ENCODE data around the gene CD79B. TPM values are rescaled to one million over a fixed set of nuclear protein-coding genes. Genes with fewer than 3 reads are reported as not detected.

The CD79B gene
- total RNA-seq, 4 donors from 2014 or later: 0.29 to 13.4 (median 4.9) TPM

GRCh38 chr17:63967953-63968352 lies 35.8 kb upstream of the CD79B start:
- TF ChIP-seq, protein P1, sequence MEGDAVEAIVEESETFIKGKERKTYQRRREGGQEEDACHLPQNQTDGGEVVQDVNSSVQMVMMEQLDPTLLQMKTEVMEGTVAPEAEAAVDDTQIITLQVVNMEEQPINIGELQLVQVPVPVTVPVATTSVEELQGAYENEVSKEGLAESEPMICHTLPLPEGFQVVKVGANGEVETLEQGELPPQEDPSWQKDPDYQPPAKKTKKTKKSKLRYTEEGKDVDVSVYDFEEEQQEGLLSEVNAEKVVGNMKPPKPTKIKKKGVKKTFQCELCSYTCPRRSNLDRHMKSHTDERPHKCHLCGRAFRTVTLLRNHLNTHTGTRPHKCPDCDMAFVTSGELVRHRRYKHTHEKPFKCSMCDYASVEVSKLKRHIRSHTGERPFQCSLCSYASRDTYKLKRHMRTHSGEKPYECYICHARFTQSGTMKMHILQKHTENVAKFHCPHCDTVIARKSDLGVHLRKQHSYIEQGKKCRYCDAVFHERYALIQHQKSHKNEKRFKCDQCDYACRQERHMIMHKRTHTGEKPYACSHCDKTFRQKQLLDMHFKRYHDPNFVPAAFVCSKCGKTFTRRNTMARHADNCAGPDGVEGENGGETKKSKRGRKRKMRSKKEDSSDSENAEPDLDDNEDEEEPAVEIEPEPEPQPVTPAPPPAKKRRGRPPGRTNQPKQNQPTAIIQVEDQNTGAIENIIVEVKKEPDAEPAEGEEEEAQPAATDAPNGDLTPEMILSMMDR (IDR thresholded peaks at IDR 0.05): no peak
- no peak for TF ChIP-seq POLR2A (IDR thresholded peaks at IDR 0.05)
- Histone ChIP-seq H3K36me3 (no peaks in the 10 kb centered on the region), H3K4me3 (no peak overlapping the region), H3K27me3 (no peaks in the 10 kb centered on the region), H3K27ac (no peak overlapping the region), H3K4me1 (no peaks in the 10 kb centered on the region), H3K9me3 (no peaks in the 10 kb centered on the region)
- intact Hi-C loops (cut with DNase I; ENCODE audit: low total_unique reads): no loop called here
- no peak for DNase-seq

- Histone ChIP-seq H3K4me3 (no peak overlapping the region), H3K27me3 (no peaks in the 10 kb centered on the region), H3K36me3 (no peaks in the 10 kb centered on the region), H3K27ac (no peak overlapping the region), H3K4me1 (no peaks in the 10 kb centered on the region), H3K9me3 (no peaks in the 10 kb centered on the region)
- intact Hi-C loops (cut with DNase I; ENCODE audit: low total_unique reads): no loop called here
- TF ChIP-seq, protein P1 (IDR thresholded peaks at IDR 0.05): no peak
- no peak for TF ChIP-seq POLR2A (IDR thresholded peaks at IDR 0.05)
- DNase-seq: no peak
Measured at GRCh38 chr17:63966646-63967264, 34.6 kb upstream of the CD79B start.

GRCh38 chr17:63963123-63963522 lies 31.0 kb upstream of the CD79B start:
- H3K27ac ChIP-seq: peak overlapping the region; percentile 61 to 63
- intact Hi-C loops (cut with DNase I; ENCODE audit: low total_unique reads): no loop called here

GRCh38 chr17:63962298-63962744 lies 30.2 kb upstream of the CD79B start:
- Histone ChIP-seq H3K9me3 (no peaks in the 10 kb centered on the region), H3K27me3 (no peaks in the 10 kb centered on the region), H3K27ac (peak overlapping the region; percentile 47 to 52), H3K4me1 (no peaks in the 10 kb centered on the region), H3K36me3 (no peaks in the 10 kb centered on the region), H3K4me3 (no peak overlapping the region)
- intact Hi-C loops (cut with DNase I; ENCODE audit: low total_unique reads): no loop called here
- no peak for DNase-seq
- TF ChIP-seq, protein P1 (IDR thresholded peaks at IDR 0.05): no peak
- no peak for TF ChIP-seq POLR2A (IDR thresholded peaks at IDR 0.05)

More at GRCh38 chr17:63963123-63963522, 31.0 kb upstream of the CD79B start:
- Histone ChIP-seq H3K36me3 (no peaks in the 10 kb centered on the region), H3K4me3 (no peak overlapping the region), H3K9me3 (no peaks in the 10 kb centered on the region), H3K27me3 (no peaks in the 10 kb centered on the region), H3K4me1 (no peaks in the 10 kb centered on the region)
- peak in 1 of 2 donors; percentile 54 for DNase-seq
- TF ChIP-seq, protein P1 (IDR thresholded peaks at IDR 0.05): no peak
- TF ChIP-seq POLR2A (IDR thresholded peaks at IDR 0.05): no peak

- Histone ChIP-seq H3K27me3 (no peaks in the 10 kb centered on the region), H3K4me1 (no peaks in the 10 kb centered on the region), H3K4me3 (no peak overlapping the region), H3K27ac (peak overlapping the region in 1 of 2 donors; percentile 47), H3K36me3 (no peaks in the 10 kb centered on the region), H3K9me3 (no peaks in the 10 kb centered on the region)
- DNase-seq: peak; percentile 37 to 44
- intact Hi-C loops (cut with DNase I; ENCODE audit: low total_unique reads): no loop called here
- TF ChIP-seq, protein P1 (IDR thresholded peaks at IDR 0.05): no peak
- TF ChIP-seq POLR2A (IDR thresholded peaks at IDR 0.05): no peak
Measured at GRCh38 chr17:63961355-63962212, 29.5 kb upstream of the CD79B start.
